Esophagus muscularis mucosa (tissue), 4 donors: ENCODE results near the gene CYCS. TPM values are rescaled to one million over a fixed set of nuclear protein-coding genes. Genes with fewer than 3 reads are reported as not detected.

Experiments
- DNase-seq: peaks from one replicate; pipeline ENCODE4 v3.0.0-alpha.2; 2017; ENCODE audit errors: extremely low spot score
- H3K27ac ChIP-seq, 4 donors: fragments of 200-600 bp; sonication (generic); replicated peaks in 1 of 4; 1 replicate in 3 of 4; 2 replicates in 1 of 4; pipeline ENCODE4 v1.5.1; 2016 to 2019; ENCODE audit warnings: mild to moderate bottlenecking in 1 of 4
- H3K27me3 ChIP-seq, 4 donors: fragments of 200-600 bp; sonication (generic); one replicate each; pipeline versions ENCODE4 v1.5.1 to v1.6.0; 2016 to 2019
- H3K36me3 ChIP-seq, 4 donors: fragments of 200-600 bp; sonication (generic); one replicate each; pipeline ENCODE4 v1.5.1; 2016 to 2019
- H3K4me1 ChIP-seq, 4 donors: fragments of 200-600 bp; sonication (generic); one replicate each; pipeline ENCODE4 v1.5.1; 2016 to 2019
- H3K4me3 ChIP-seq, 4 donors: fragments of 200-600 bp; sonication (generic); 1 replicate in 2 of 4; 2 replicates in 2 of 4; pipeline ENCODE4 v1.5.1; 2016 to 2019; ENCODE audit warnings: mild to moderate bottlenecking in 4 of 4, moderate library complexity in 1 of 4
- H3K9me3 ChIP-seq, 4 donors: fragments of 200-600 bp; sonication (generic); 1 replicate in 3 of 4; 2 replicates in 1 of 4; pipeline ENCODE4 v1.5.1; 2016 to 2019
- CTCF ChIP-seq, 3 experiments: fragments of 200-600 bp in 2 of 3; fragments of 450-650 bp in 1 of 3; sonication (generic) in 2 of 3; IDR thresholded peaks; one replicate each; pipeline ENCODE4 v1.5.1; 2017 to 2019; ENCODE audit warnings: antibody characterized with exemption in 3 of 3, mild to moderate bottlenecking in 2 of 3, moderate library complexity in 1 of 3
- EP300 ChIP-seq: sonication (generic); formaldehyde crosslinking; IDR thresholded peaks from one replicate; pipeline ENCODE4 v1.6.1; 2017; ENCODE audit warnings: antibody characterized with exemption
- POLR2A ChIP-seq: fragments of 450-650 bp; IDR thresholded peaks from one replicate; pipeline ENCODE4 v1.6.1; 2017; ENCODE audit warnings: antibody characterized with exemption, moderate library complexity, mild to moderate bottlenecking, low read depth
- POLR2AphosphoS5 ChIP-seq, 2 donors: sonication (generic); formaldehyde crosslinking; IDR thresholded peaks; one replicate each; pipeline ENCODE4 v1.6.1; 2017; ENCODE audit warnings: antibody characterized with exemption in 2 of 2
- WGBS: methylation state at CpG from one replicate; pipeline ENCODE4 v1.1.5; 2018; 5-methylcytosine and 5-hydroxymethylcytosine counted together
- intact Hi-C: fragments of 100-400 bp; cut with DNase I; formaldehyde crosslinking; loops from one replicate; pipeline ENCODE4 v1.15.1; 2023
- total RNA-seq, 4 donors: library from RNA; depleted of rRNA; stranded (reverse); fragments of >200 nt; gene quantifications; one replicate each; pipeline versions ENCODE4 v1.1.0 to v1.2.1, GENCODE V29; 2016

Gene CYCS
- total RNA-seq, 4 donors from 2014 or later, result 39.9 to 57.3 (median 44.6) TPM

- Histone ChIP-seq H3K27ac (no peak overlapping the region), H3K27me3 (no peaks in the 10 kb centered on the region), H3K4me1 (peaks cover 10 to 23% (median 15%) of the 10 kb centered on the region in 4 donors), H3K4me3 (no peak overlapping the region), H3K9me3 (no peaks in the 10 kb centered on the region), H3K36me3 (peaks cover 22 to 47% (median 40%) of the 10 kb centered on the region in 4 donors)
- intact Hi-C loops, result no loop called here
- TF ChIP-seq CTCF (IDR thresholded peaks at IDR 0.05), result no peak
- TF ChIP-seq POLR2AphosphoS5 (IDR thresholded peaks at IDR 0.05), result no peak
- TF ChIP-seq POLR2A, result no peak
- no peak for TF ChIP-seq EP300
- no peak for DNase-seq
Measured at GRCh38 chr7:25122373-25122772, 2.7 kb downstream of the CYCS start.

GRCh38 chr7:25121599-25121998, 3.5 kb downstream of the CYCS start:
- no peak overlapping the region for H3K4me3 ChIP-seq
- H3K36me3 ChIP-seq, result peaks cover 22 to 47% (median 40%) of the 10 kb centered on the region in 4 donors
- H3K27me3 ChIP-seq, result no peaks in the 10 kb centered on the region
- no peak for DNase-seq
- WGBS, result 93% methylated on average over 9 of the region's 9 CpGs
- intact Hi-C loops, result no loop called here
- no peak overlapping the region for H3K27ac ChIP-seq
- no peaks in the 10 kb centered on the region for H3K9me3 ChIP-seq
- TF ChIP-seq CTCF (IDR thresholded peaks at IDR 0.05) (no peak), EP300 (no peak), POLR2A (no peak), POLR2AphosphoS5 (IDR thresholded peaks at IDR 0.05) (no peak)
- H3K4me1 ChIP-seq, result peaks cover 10 to 23% (median 15%) of the 10 kb centered on the region in 4 donors

- H3K9me3 ChIP-seq, result no peaks in the 10 kb centered on the region
- intact Hi-C loops, result no loop called here
- no peak for TF ChIP-seq POLR2AphosphoS5 (IDR thresholded peaks at IDR 0.05)
- TF ChIP-seq CTCF (IDR thresholded peaks at IDR 0.05), result no peak
- no peak for TF ChIP-seq POLR2A
- TF ChIP-seq EP300, result no peak
- no peaks in the 10 kb centered on the region for H3K27me3 ChIP-seq
- WGBS, result 76% methylated on average over 8 of the region's 8 CpGs
- peaks cover 22 to 47% (median 40%) of the 10 kb centered on the region in 4 donors for H3K36me3 ChIP-seq
- H3K27ac ChIP-seq, result no peak overlapping the region
- DNase-seq, result no peak
- no peak overlapping the region for H3K4me3 ChIP-seq
- H3K4me1 ChIP-seq, result peaks cover 11 to 25% (median 20%) of the 10 kb centered on the region in 4 donors
Measured at GRCh38 chr7:25119102-25119501, 6.0 kb downstream of the CYCS start.

GRCh38 chr7:25118048-25118753, 6.9 kb downstream of the CYCS start:
- Histone ChIP-seq H3K27me3 (no peaks in the 10 kb centered on the region), H3K36me3 (peaks cover 22 to 45% (median 40%) of the 10 kb centered on the region in 4 donors), H3K4me1 (peaks cover 7 to 19% (median 14%) of the 10 kb centered on the region in 4 donors), H3K9me3 (no peaks in the 10 kb centered on the region), H3K27ac (no peak overlapping the region), H3K4me3 (no peak overlapping the region)
- TF ChIP-seq POLR2AphosphoS5 (IDR thresholded peaks at IDR 0.05) (no peak), EP300 (no peak), CTCF (IDR thresholded peaks at IDR 0.05) (no peak), POLR2A (no peak)
- WGBS, result 92% methylated on average over 8 of the region's 8 CpGs
- intact Hi-C loops, result no loop called here
- no peak for DNase-seq
